ENCODE measurements around the gene SGPP1. TPM values are rescaled to one million over a fixed set of nuclear protein-coding genes. Genes with fewer than 3 reads are reported as not detected.

The SGPP1 gene
- total RNA-seq, 1 experiment from 2014 or later: 5.5 TPM

GRCh38 chr14:63692310-63693020, 35.4 kb downstream of the SGPP1 start:
- Histone ChIP-seq H3K14ac (ENCODE audit: insufficient read depth, low read length) (no peak overlapping the region), H2BK20ac (ENCODE audit: low read depth, low read length, poor library complexity, severe bottlenecking) (no peak overlapping the region), H3K27me3 (ENCODE audit: insufficient read depth, low read length) (no peaks in the 10 kb centered on the region), H2BK5ac (ENCODE audit: insufficient read length, low read length) (no peak overlapping the region), H3K79me1 (ENCODE audit: insufficient read depth, low read depth, low read length, poor library complexity, severe bottlenecking) (no peaks in the 10 kb centered on the region), H3K9ac (ENCODE audit: extremely low read depth, insufficient read length, low read length) (no peak overlapping the region), H3K23ac (ENCODE audit: insufficient read length, low read depth, low read length) (no peak overlapping the region), H4K5ac (ENCODE audit: insufficient read length, low read depth, low read length) (no peak overlapping the region), H4K8ac (replicated peaks; ENCODE audit: insufficient read length, low read depth, low read length) (no peak overlapping the region), H2BK120ac (ENCODE audit: low read depth, low read length, poor library complexity, severe bottlenecking) (no peak overlapping the region), H3T11ph (ENCODE audit: low read length) (no peak overlapping the region), H3K4ac (ENCODE audit: low read depth, low read length) (no peak overlapping the region), H2BK15ac (ENCODE audit: low read depth, low read length) (no peak overlapping the region), H3K18ac (ENCODE audit: insufficient read length, low read depth, low read length) (no peak overlapping the region), H3K27ac (ENCODE audit: insufficient read length, low read depth, low read length) (no peak overlapping the region), H3K9me3 (ENCODE audit: control insufficient read depth, low read depth, low read length) (no peaks in the 10 kb centered on the region), H2BK12ac (ENCODE audit: insufficient read length, low read depth, low read length) (no peak overlapping the region), H3K56ac (ENCODE audit: insufficient read length, low read depth, low read length) (no peak overlapping the region), H2AK5ac (ENCODE audit: insufficient read length, low read length) (no peak overlapping the region), H3K23me2 (ENCODE audit: insufficient read length, low read depth, low read length, poor library complexity, severe bottlenecking) (no peaks in the 10 kb centered on the region), H2AFZ (ENCODE audit: low read length) (no peak overlapping the region), H3K4me1 (ENCODE audit: insufficient read depth, low read length) (no peaks in the 10 kb centered on the region), H3K79me2 (ENCODE audit: insufficient read depth, low read length) (no peaks in the 10 kb centered on the region), H4K20me1 (ENCODE audit: control insufficient read depth, insufficient read depth, insufficient read length) (no peaks in the 10 kb centered on the region), H4K91ac (ENCODE audit: insufficient read length, low read depth, low read length) (no peak overlapping the region), H3K4me2 (ENCODE audit: insufficient read depth, insufficient read length, low read length) (no peak overlapping the region)
- TF ChIP-seq CTCF (conservative IDR thresholded peaks at IDR 0.05): no peak
- H3K4me1 Mint-ChIP-seq: no peaks in the 10 kb centered on the region
- no CpG with 5 or more reads among the region's 5 CpGs for WGBS (ENCODE audit: extremely low coverage, insufficient read length, low lambda C conversion rate)
- H3K9me3 Mint-ChIP-seq: no peaks in the 10 kb centered on the region
- no peak overlapping the region for H3K27ac Mint-ChIP-seq
- no peak for DNase-seq
- no peaks in the 10 kb centered on the region; a peak in 1 of 7 replicates for H3K36me3 Mint-ChIP-seq (ENCODE audit: insufficient read depth in 1 of 3, low read depth in 3 of 3)
- no peaks in the 10 kb centered on the region for H3K27me3 Mint-ChIP-seq (ENCODE audit: low read depth)
- H3K4me3 Mint-ChIP-seq: no peak overlapping the region

All from H9 (cell line).